GM12878 (cell line): ENCODE data around the gene SKAP1. TPM values are rescaled to one million over a fixed set of nuclear protein-coding genes. Genes with fewer than 3 reads are reported as not detected.
A peak's percentile ranks its signal among the peaks of the same experiment; 100 is the strongest.
"Not testable (repeated sequence)": the region's sequence is repeated elsewhere in the genome, so short reads cannot be mapped to it uniquely, and the experiment has no call there.

Source experiments
- ATAC-seq: fragments of 200-7000 bp; cut with Tn5 transposase; 3 replicates; pipeline ENCODE4 v1.9.1; 2020; ENCODE audit warnings: mild to moderate bottlenecking, moderate library complexity
- BruUV-seq: library from RNA; stranded (reverse); fragments of 400-500 nt; replicated peaks from 2 replicates; lab custom pipeline; 2021; lab: Mats Ljungman, UMichigan
- CTCF ChIA-PET: fragments of 300-600 bp; sonication (Branson Sonifier 250); formaldehyde crosslinking; extraction: SDS; loops from one replicate; lab custom pipeline; 2021; ENCODE audit warnings: inconsistent platforms; lab: Yijun Ruan, JAX
- POLR2A ChIA-PET: fragments of 350-600 bp; formaldehyde crosslinking; extraction: SDS; loops from one replicate; lab custom pipeline; 2021; ENCODE audit warnings: inconsistent platforms; lab: Charles Lee
- RAD21 ChIA-PET: fragments of 300-600 bp; sonication (Branson Sonifier 250); formaldehyde crosslinking; loops from one replicate; lab custom pipeline; 2023; ENCODE audit warnings: antibody characterized with exemption; ENCODE audit not compliant: unreplicated experiment; lab: Charles Lee
- SMC1A ChIA-PET: fragments of 300-600 bp; sonication (Branson Sonifier 250); formaldehyde crosslinking; loops from one replicate; lab custom pipeline; 2023; ENCODE audit not compliant: unreplicated experiment, uncharacterized antibody; lab: Charles Lee
- DNase-seq: peaks from one replicate; pipeline ENCODE4 v3.0.0-alpha.2; 2011; ENCODE audit warnings: low read depth, low spot score
- FAIRE-seq: peaks from 3 replicates; lab custom pipeline; 2011; peaks lifted over from hg19 to GRCh38; lab: Jason Lieb, UNC
- H2AFZ ChIP-seq: 2 replicates; pipeline ENCODE4 v1.6.0; 2011; ENCODE audit warnings: low read depth, low read length, control low read depth; ENCODE audit not compliant: control insufficient read depth
- H3K27ac ChIP-seq: 2 replicates; pipeline ENCODE4 v1.5.1; 2011; ENCODE audit warnings: control low read depth; ENCODE audit not compliant: control insufficient read depth, insufficient read depth
- H3K27me3 ChIP-seq, 2 experiments: replicated peaks in 1 of 2; 2 replicates each; pipeline versions ENCODE4 v1.6.0 to v1.6.1; 2011; ENCODE audit warnings: low read length in 1 of 2; ENCODE audit not compliant: control insufficient read depth in 2 of 2, insufficient read depth in 2 of 2
- H3K36me3 ChIP-seq, 2 experiments: 2 replicates each; pipeline ENCODE4 v1.5.1; 2011; ENCODE audit warnings: low read length in 1 of 2; ENCODE audit not compliant: control insufficient read depth in 2 of 2, insufficient read depth in 2 of 2
- H3K4me1 ChIP-seq: 2 replicates; pipeline ENCODE4 v1.6.1; 2011; ENCODE audit warnings: mild to moderate bottlenecking, low read length, moderate library complexity, mixed read lengths; ENCODE audit not compliant: control insufficient read depth, insufficient read depth
- H3K4me2 ChIP-seq: 2 replicates; pipeline ENCODE4 v1.6.0; 2011; ENCODE audit warnings: control low read depth; ENCODE audit not compliant: control insufficient read depth, insufficient read depth
- H3K4me3 ChIP-seq: fragments of 200-600 bp; sonication (generic); 2 replicates; pipeline ENCODE4 v1.5.1; 2016
- H3K79me2 ChIP-seq: 2 replicates; pipeline ENCODE4 v1.6.0; 2011; ENCODE audit warnings: low read length; ENCODE audit not compliant: control insufficient read depth, insufficient read depth
- H3K9ac ChIP-seq: 2 replicates; pipeline ENCODE4 v1.8.0; 2011; ENCODE audit warnings: low read length, control low read depth, mixed read lengths; ENCODE audit not compliant: control insufficient read depth, insufficient read depth
- H3K9me3 ChIP-seq: replicated peaks from 3 replicates; pipeline ENCODE4 v1.5.1; 2011; ENCODE audit warnings: mild to moderate bottlenecking, low read length; ENCODE audit not compliant: control insufficient read depth, insufficient read depth
- H4K20me1 ChIP-seq: 2 replicates; pipeline ENCODE4 v1.6.0; 2011; ENCODE audit not compliant: control insufficient read depth, insufficient read depth
- PBX3 ChIP-seq: IDR thresholded peaks from 2 replicates; pipeline ENCODE4 v1.6.1; 2011; ENCODE audit warnings: mild to moderate bottlenecking, low read depth, low read length, moderate library complexity; ENCODE audit not compliant: insufficient replicate concordance
- SIX5 ChIP-seq: IDR thresholded peaks from 2 replicates; pipeline ENCODE4 v1.6.1; 2011; ENCODE audit warnings: mild to moderate bottlenecking, low read depth, low read length, moderate library complexity; ENCODE audit not compliant: severe bottlenecking
- SMARCA5 ChIP-seq: fragments of 450-650 bp; IDR thresholded peaks from 2 replicates; pipeline ENCODE4 v1.6.1; 2017; ENCODE audit warnings: mild to moderate bottlenecking
- WGBS: methylation state at CpG from one replicate; pipeline ENCODE4 v1.1.6; 2016; ENCODE audit warnings: low lambda C conversion rate; ENCODE audit not compliant: insufficient replicate concordance, insufficient coverage; ENCODE audit errors: missing lambda C conversion rate; 5-methylcytosine and 5-hydroxymethylcytosine counted together
- in situ Hi-C: fragments of 300-500 bp; cut with MboI; formaldehyde crosslinking; loops from 9 replicates; pipeline ENCODE4 v1.14.3; 2018; ENCODE audit warnings: mixed read lengths
- intact Hi-C: fragments of 100-400 bp; cut with micrococcal nuclease; formaldehyde crosslinking; loops from one replicate; pipeline ENCODE4 v1.14.2; 2022; ENCODE audit not compliant: unreplicated experiment
- polyA plus RNA-seq, 11 experiments: library from polyadenylated mRNA; depleted of rRNA in 4 of 11; unstranded in 6 of 11; stranded (reverse) in 5 of 11; fragments of >200 nt; fragmentation: Nextera tagmentation in 4 of 11; fragmentation: Illumina TruSeq in 1 of 11; extraction: Ambion mirVana in 4 of 11; extraction: Trizol in 1 of 11; gene quantifications; 1 replicate in 1 of 11; 2 replicates in 10 of 11; pipeline versions ENCODE4 v1.2.1 to v1.2.3, GENCODE V29; 2011 to 2016; ENCODE audit warnings: inconsistent platforms in 2 of 11, missing spikeins in 2 of 11, low read depth in 1 of 11
- total RNA-seq, 4 experiments: library from RNA; depleted of rRNA in 3 of 4; stranded (reverse); fragments of >200 nt in 3 of 4; fragmentation: Illumina TruSeq in 1 of 4; extraction: Trizol in 1 of 4; gene quantifications; 2 replicates each; pipeline versions ENCODE4 v1.2.1 to v1.2.3, GENCODE V29; 2013 to 2021

The SKAP1 gene
- total and polyA plus RNA-seq, 10 of the 15 experiments (the other 5 are each of a cell fraction or from before 2014, with no cell fraction given), result 17.1 to 97.6 (median 35.9) TPM

- TF ChIP-seq PBX3 (no peak), SIX5 (no peak)
These were observed 183.4 kb downstream of the SKAP1 start (continued) for GRCh38 chr17:48246612-48247011.

GRCh38 chr17:48245465-48246033 is 184.5 kb downstream of the SKAP1 start:
- H2AFZ ChIP-seq, H3K9ac ChIP-seq, H3K79me2 ChIP-seq, H3K27ac ChIP-seq, H3K27me3 ChIP-seq, in situ Hi-C loops, FAIRE-seq, intact Hi-C loops, DNase-seq, H3K36me3 ChIP-seq, ATAC-seq, H3K4me2 ChIP-seq, BruUV-seq, H3K4me3 ChIP-seq, H3K9me3 ChIP-seq, H4K20me1 ChIP-seq: not testable (repeated sequence)
- ChIA-PET POLR2A (interaction anchor here (1.2 to 1.6 kb wide), 2 partner anchors 17 to 30 kb away, joined by 3 read pairs; no protein-coding TSS in a partner anchor), CTCF (interaction anchor here (0.9 to 20.3 kb wide), 8 partner anchors 9 to 348 kb away, joined by 3 to 220 read pairs (median 4); partner anchors contain the start of gene HOXB5), RAD21 (interaction anchor here (0.9 to 2.8 kb wide), 3 partner anchors 10 to 367 kb away, joined by 3 to 7 read pairs (median 6); no protein-coding TSS in a partner anchor), SMC1A (interaction anchor here (0.6 to 3.8 kb wide), 9 partner anchors 8 to 348 kb away, joined by 3 to 23 read pairs (median 4); partner anchors contain the start of gene HOXB5)
- WGBS, result 91% methylated on average over 5 of the region's 5 CpGs
- TF ChIP-seq SMARCA5, result 0 out of 2 replicates have a peak, but pooled peaks have one; percentile 66
- H3K4me1 ChIP-seq, result peaks cover 35% of the 10 kb centered on the region
